HG03025 (cell line): ENCODE measurements around the gene FAM170B.

Experiments used
- ATAC-seq: cut with Tn5 transposase; IDR thresholded peaks from one replicate; pipeline ENCODE4 v1.9.1; 2021; ENCODE audit warnings: mild to moderate bottlenecking, moderate library complexity; ENCODE audit not compliant: unreplicated experiment, low FRiP score

Gene FAM170B

DNA sequence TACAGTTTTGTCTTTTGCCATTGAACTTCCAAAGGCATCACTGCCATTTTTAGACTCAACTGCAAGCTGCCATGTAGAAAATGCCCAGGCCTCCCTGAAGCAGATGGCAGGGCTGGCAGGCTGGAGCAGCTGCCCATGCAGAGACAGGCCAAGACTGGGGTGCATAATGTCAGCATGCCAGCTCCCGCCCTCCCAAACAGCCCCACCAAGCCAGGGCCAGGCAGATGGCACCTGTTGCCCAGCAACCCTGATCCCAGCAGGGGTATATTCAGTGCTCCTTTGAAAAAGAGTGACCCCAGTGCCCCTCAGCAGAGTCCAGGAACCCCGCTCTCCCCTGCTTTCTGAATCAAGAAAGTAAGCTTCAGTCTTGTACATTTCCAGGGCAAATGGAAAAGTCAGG, 51.1 kb downstream of the FAM170B start:
- no peak for ATAC-seq

DNA sequence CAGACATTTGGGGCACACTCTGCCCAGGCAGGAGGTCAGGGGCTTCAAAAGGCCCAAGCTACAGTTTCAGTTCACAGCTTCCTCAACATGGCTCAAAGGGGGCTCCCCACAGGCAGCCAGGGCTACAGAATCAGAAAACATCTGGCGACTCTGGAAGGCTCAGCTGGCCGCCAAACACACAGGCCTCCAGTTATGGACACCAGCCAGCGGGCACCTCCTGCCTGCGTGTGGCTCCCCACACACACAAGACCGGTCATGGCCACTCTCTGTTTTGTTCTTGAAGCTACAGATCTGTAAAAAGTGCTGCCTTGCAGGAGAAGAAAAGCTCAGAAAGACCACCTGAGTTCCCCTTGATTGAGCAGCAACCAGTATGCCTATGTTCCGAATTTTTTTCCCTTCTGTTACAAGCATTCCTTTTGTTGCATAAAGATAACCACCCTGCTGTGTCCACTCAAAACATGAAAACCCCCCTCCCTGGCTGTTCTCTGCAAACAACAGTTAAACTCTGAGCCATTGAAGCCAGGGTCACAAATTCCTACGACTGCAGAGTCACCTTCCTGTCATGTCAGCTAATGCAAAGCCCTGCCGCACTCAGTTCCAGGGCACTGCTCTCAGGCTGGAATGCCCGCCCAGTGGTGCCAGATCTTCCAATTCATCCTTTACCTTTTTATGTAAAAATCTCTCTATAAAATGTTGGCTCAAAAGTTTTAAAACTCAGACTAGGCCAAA, 52.1 kb downstream of the FAM170B start:
- ATAC-seq, result no peak
